CD1c-positive myeloid dendritic cell (primary cell): Measurements from ENCODE around the gene PTCSC3.

Source experiments
- DNase-seq: peaks from one replicate; pipeline ENCODE4 v3.0.0-alpha.2; 2016; ENCODE audit errors: extremely low spot score

Gene PTCSC3

GRCh38 chr14:36176524-36176923 is at the start of gene PTCSC3:
PTCSC3 (minus strand) TSS chr14:36176722.
- no peak for DNase-seq

GRCh38 chr14:36226164-36226563 is 49.6 kb upstream of the PTCSC3 start:
- no peak for DNase-seq

GRCh38 chr14:36224176-36224575 is 47.7 kb upstream of the PTCSC3 start:
- no peak for DNase-seq

- DNase-seq, result no peak
These were observed 47.0 kb upstream of the PTCSC3 start for GRCh38 chr14:36223558-36223957.

- DNase-seq, result no peak
These were observed 46.5 kb upstream of the PTCSC3 start for GRCh38 chr14:36222952-36223468.

- no peak for DNase-seq
These were observed 45.8 kb upstream of the PTCSC3 start for GRCh38 chr14:36222337-36222736.

- no peak for DNase-seq
These were observed 44.6 kb upstream of the PTCSC3 start for GRCh38 chr14:36221112-36221511.

GRCh38 chr14:36217732-36218131 is 41.2 kb upstream of the PTCSC3 start:
- no peak for DNase-seq

GRCh38 chr14:36217027-36217426 is 40.5 kb upstream of the PTCSC3 start:
- DNase-seq, result no peak

GRCh38 chr14:36215217-36215598 is 38.7 kb upstream of the PTCSC3 start:
- DNase-seq, result no peak

GRCh38 chr14:36214476-36215216 is 38.1 kb upstream of the PTCSC3 start:
- no peak for DNase-seq

- no peak for DNase-seq
These were observed 36.5 kb upstream of the PTCSC3 start for GRCh38 chr14:36212987-36213386.

GRCh38 chr14:36212577-36212976 is 36.1 kb upstream of the PTCSC3 start:
- DNase-seq, result no peak

- no peak for DNase-seq
These were observed 32.3 kb upstream of the PTCSC3 start for GRCh38 chr14:36208690-36209278.

- DNase-seq, result peak; percentile 33
These were observed 31.0 kb upstream of the PTCSC3 start for GRCh38 chr14:36207500-36207899.

GRCh38 chr14:36204461-36205073 is 28.0 kb upstream of the PTCSC3 start:
- DNase-seq, result no peak

- DNase-seq, result no peak
These were observed 21.9 kb upstream of the PTCSC3 start for GRCh38 chr14:36198378-36198777.

- DNase-seq, result no peak
These were observed 18.1 kb upstream of the PTCSC3 start for GRCh38 chr14:36194663-36195062.

- no peak for DNase-seq
These were observed 16.0 kb upstream of the PTCSC3 start for GRCh38 chr14:36192530-36192929.

GRCh38 chr14:36183402-36183801 is 6.9 kb upstream of the PTCSC3 start:
- DNase-seq, result no peak

- DNase-seq, result no peak
These were observed 4.9 kb upstream of the PTCSC3 start for GRCh38 chr14:36181417-36181816.

GRCh38 chr14:36177489-36177888 is 967 bp upstream of the PTCSC3 start:
- DNase-seq, result no peak
